H9 (cell line): ENCODE data around the gene SYS1. TPM values are rescaled to one million over a fixed set of nuclear protein-coding genes. Genes with fewer than 3 reads are reported as not detected.

Experiments
- DNase-seq: peaks from one replicate; pipeline ENCODE4 v3.0.0-alpha.2; 2017
- H2AFZ ChIP-seq: one replicate; pipeline ENCODE4 v1.6.1; 2013; ENCODE audit warnings: mild to moderate bottlenecking, low read length, control low read depth, moderate library complexity
- H2AK5ac ChIP-seq: 2 replicates; pipeline ENCODE4 v1.6.1; 2013; ENCODE audit warnings: low read length, control low read depth, mixed read lengths; ENCODE audit not compliant: insufficient read length
- H2BK120ac ChIP-seq: one replicate; pipeline ENCODE4 v1.6.1; 2013; ENCODE audit warnings: low read depth, mild to moderate bottlenecking, low read length, control low read depth, inconsistent platforms; ENCODE audit not compliant: poor library complexity, severe bottlenecking
- H2BK12ac ChIP-seq: 2 replicates; pipeline ENCODE4 v1.6.1; 2013; ENCODE audit warnings: low read length, control low read depth, mixed read lengths, low read depth; ENCODE audit not compliant: insufficient read length
- H2BK15ac ChIP-seq: 2 replicates; pipeline ENCODE4 v1.6.1; 2013; ENCODE audit warnings: low read depth, low read length, control low read depth
- H2BK20ac ChIP-seq: one replicate; pipeline ENCODE4 v1.6.1; 2013; ENCODE audit warnings: low read depth, mild to moderate bottlenecking, low read length, control low read depth, inconsistent platforms; ENCODE audit not compliant: poor library complexity, severe bottlenecking
- H2BK5ac ChIP-seq: 2 replicates; pipeline ENCODE4 v1.6.1; 2013; ENCODE audit warnings: low read length, control low read depth, mixed read lengths; ENCODE audit not compliant: insufficient read length
- H3K14ac ChIP-seq: 2 replicates; pipeline ENCODE4 v1.6.1; 2013; ENCODE audit warnings: low read length, control low read depth; ENCODE audit not compliant: insufficient read depth
- H3K18ac ChIP-seq: 2 replicates; pipeline ENCODE4 v1.6.1; 2013; ENCODE audit warnings: low read depth, mild to moderate bottlenecking, mixed read lengths, low read length, control low read depth; ENCODE audit not compliant: insufficient read length
- H3K23ac ChIP-seq: 2 replicates; pipeline ENCODE4 v1.6.1; 2013; ENCODE audit warnings: low read length, control low read depth, mixed read lengths, low read depth; ENCODE audit not compliant: insufficient read length
- H3K23me2 ChIP-seq: 2 replicates; pipeline ENCODE4 v1.6.1; 2013; ENCODE audit warnings: low read depth, mild to moderate bottlenecking, mixed read lengths, low read length, control low read depth; ENCODE audit not compliant: insufficient read length, poor library complexity, severe bottlenecking
- H3K27ac ChIP-seq: 2 replicates; pipeline ENCODE4 v1.5.1; 2013; ENCODE audit warnings: low read length, control low read depth, mixed read lengths, low read depth; ENCODE audit not compliant: insufficient read length
- H3K27me3 ChIP-seq: 2 replicates; pipeline ENCODE4 v1.6.1; 2013; ENCODE audit warnings: low read length, control low read depth, inconsistent platforms; ENCODE audit not compliant: insufficient read depth
- H3K4ac ChIP-seq: 2 replicates; pipeline ENCODE4 v1.6.1; 2013; ENCODE audit warnings: low read depth, mild to moderate bottlenecking, control low read depth, inconsistent platforms, low read length, moderate library complexity
- H3K4me1 ChIP-seq: 2 replicates; pipeline ENCODE4 v1.6.1; 2013; ENCODE audit warnings: low read length, control low read depth, inconsistent platforms; ENCODE audit not compliant: insufficient read depth
- H3K4me2 ChIP-seq: 2 replicates; pipeline ENCODE4 v1.6.1; 2013; ENCODE audit warnings: low read length, control low read depth, mixed read lengths; ENCODE audit not compliant: insufficient read length, insufficient read depth
- H3K56ac ChIP-seq: 2 replicates; pipeline ENCODE4 v1.6.1; 2013; ENCODE audit warnings: low read depth, mild to moderate bottlenecking, mixed read lengths, low read length, control low read depth; ENCODE audit not compliant: insufficient read length
- H3K79me1 ChIP-seq: 2 replicates; pipeline ENCODE4 v1.6.1; 2013; ENCODE audit warnings: low read depth, mild to moderate bottlenecking, moderate library complexity, low read length, control low read depth, inconsistent platforms; ENCODE audit not compliant: insufficient read depth, poor library complexity, severe bottlenecking
- H3K79me2 ChIP-seq: 2 replicates; pipeline ENCODE4 v1.6.1; 2013; ENCODE audit warnings: low read length, control low read depth, inconsistent platforms; ENCODE audit not compliant: insufficient read depth
- H3K9ac ChIP-seq: 2 replicates; pipeline ENCODE4 v1.6.1; 2013; ENCODE audit warnings: low read length, control low read depth, mixed read lengths; ENCODE audit not compliant: insufficient read length; ENCODE audit errors: extremely low read depth
- H3K9me3 ChIP-seq: one replicate; pipeline ENCODE4 v1.6.1; 2013; ENCODE audit warnings: low read depth, low read length, inconsistent platforms; ENCODE audit not compliant: control insufficient read depth
- H3T11ph ChIP-seq: one replicate; pipeline ENCODE4 v1.6.1; 2013; ENCODE audit warnings: mild to moderate bottlenecking, low read length, control low read depth, inconsistent platforms
- H4K20me1 ChIP-seq: one replicate; pipeline ENCODE4 v1.6.1; 2013; ENCODE audit not compliant: control insufficient read depth, insufficient read length, insufficient read depth
- H4K5ac ChIP-seq: 2 replicates; pipeline ENCODE4 v1.6.1; 2013; ENCODE audit warnings: low read depth, mild to moderate bottlenecking, mixed read lengths, low read length, control low read depth; ENCODE audit not compliant: insufficient read length
- H4K8ac ChIP-seq: replicated peaks from 2 replicates; pipeline ENCODE4 v1.6.1; 2013; ENCODE audit warnings: low read length, control low read depth, mixed read lengths, low read depth; ENCODE audit not compliant: insufficient read length
- H4K91ac ChIP-seq: 2 replicates; pipeline ENCODE4 v1.6.1; 2013; ENCODE audit warnings: low read depth, mild to moderate bottlenecking, moderate library complexity, mixed read lengths, low read length, control low read depth; ENCODE audit not compliant: insufficient read length
- H3K27ac Mint-ChIP-seq, 3 experiments: 2 replicates in 2 of 3; 3 replicates in 1 of 3; pipeline ENCODE4 v1.8.0; 2020 to 2021; ENCODE audit warnings: mixed read lengths in 3 of 3, mild to moderate bottlenecking in 1 of 3, moderate library complexity in 1 of 3
- H3K27me3 Mint-ChIP-seq: 2 replicates; pipeline ENCODE4 v1.8.0; 2021; ENCODE audit warnings: low read depth, mild to moderate bottlenecking, moderate library complexity, mixed read lengths
- H3K36me3 Mint-ChIP-seq, 3 experiments: 2 replicates in 2 of 3; 3 replicates in 1 of 3; pipeline ENCODE4 v1.8.0; 2020 to 2021; ENCODE audit warnings: low read depth in 3 of 3, mixed read lengths in 3 of 3; ENCODE audit not compliant: insufficient read depth in 1 of 3
- H3K4me1 Mint-ChIP-seq, 2 experiments: 2 replicates each; pipeline ENCODE4 v1.8.0; 2020; ENCODE audit warnings: mixed read lengths in 2 of 2
- H3K4me3 Mint-ChIP-seq, 2 experiments: 2 replicates in 1 of 2; 3 replicates in 1 of 2; pipeline ENCODE4 v1.8.0; 2020 to 2021; ENCODE audit warnings: mild to moderate bottlenecking in 2 of 2, mixed read lengths in 2 of 2, moderate library complexity in 1 of 2
- H3K9me3 Mint-ChIP-seq, 2 experiments: 2 replicates in 1 of 2; 3 replicates in 1 of 2; pipeline ENCODE4 v1.8.0; 2020; ENCODE audit warnings: mild to moderate bottlenecking in 2 of 2, mixed read lengths in 2 of 2, moderate library complexity in 1 of 2
- CTCF ChIP-seq: fragments of 200-600 bp; sonication (generic); conservative IDR thresholded peaks from 3 replicates; pipeline ENCODE4 v1.8.0; 2021; ENCODE audit warnings: antibody characterized with exemption, mild to moderate bottlenecking
- WGBS: extraction: QIAGEN DNeasy Blood & Tissue Kit; methylation state at CpG from one replicate; pipeline ENCODE4 v1.1.7; 2013; ENCODE audit warnings: missing lambda C conversion rate, low lambda C conversion rate, mixed read lengths; ENCODE audit not compliant: insufficient read length; ENCODE audit errors: extremely low coverage; 5-methylcytosine and 5-hydroxymethylcytosine counted together
- total RNA-seq: library from RNA; stranded (reverse); gene quantifications from 2 replicates; pipeline ENCODE4 v1.2.1, GENCODE V29; 2021

Gene SYS1
- total RNA-seq, 1 experiment from 2014 or later, result 21.0 TPM

DNA sequence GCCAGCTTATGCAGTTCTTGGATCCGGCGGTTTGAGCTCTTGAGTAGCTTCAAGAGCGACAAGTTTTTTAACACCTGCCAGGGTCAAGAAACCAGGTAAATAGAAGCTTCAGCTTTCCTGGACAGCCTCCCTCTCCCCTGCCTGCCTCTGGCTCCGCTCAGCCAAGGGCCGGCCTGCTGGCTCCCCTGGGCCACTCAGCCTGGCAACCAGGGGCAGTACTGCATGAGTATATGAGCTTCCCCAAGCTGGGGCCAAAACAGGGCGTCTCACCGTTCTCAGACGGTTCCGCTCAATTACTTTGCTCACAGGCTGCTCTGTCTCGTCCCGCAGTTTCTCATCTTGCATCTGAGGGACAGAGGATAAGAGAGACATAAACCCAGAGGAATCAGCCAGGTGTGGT is 14.3 kb downstream of the SYS1 start:
- Histone ChIP-seq H3K23me2 (peaks cover 11% of the 10 kb centered on the region), H3K18ac (no peak overlapping the region), H2BK15ac (no peak overlapping the region), H3K4me2 (no peak overlapping the region), H2BK20ac (no peak overlapping the region), H2BK5ac (no peak overlapping the region), H2BK120ac (no peak overlapping the region), H3K9ac (no peak overlapping the region), H4K20me1 (no peaks in the 10 kb centered on the region), H2AFZ (no peak overlapping the region), H3K9me3 (no peaks in the 10 kb centered on the region), H3K23ac (no peak overlapping the region), H3K27me3 (peaks cover 2% of the 10 kb centered on the region; the same call in 1 of the 2 replicates), H3K14ac (no peak overlapping the region), H3K79me1 (no peaks in the 10 kb centered on the region), H3K56ac (no peak overlapping the region), H3T11ph (no peak overlapping the region), H3K4ac (no peak overlapping the region), H3K4me1 (no peaks in the 10 kb centered on the region), H3K79me2 (no peaks in the 10 kb centered on the region), H4K8ac (no peak overlapping the region), H4K5ac (no peak overlapping the region), H3K27ac (no peak overlapping the region), H2AK5ac (no peak overlapping the region), H4K91ac (no peak overlapping the region), H2BK12ac (no peak overlapping the region)
- Mint-ChIP-seq H3K4me3 (no peak overlapping the region), H3K4me1 (peaks cover 17 to 24% of the 10 kb centered on the region in 2 experiments), H3K9me3 (no peaks in the 10 kb centered on the region), H3K27me3 (peaks cover 16% of the 10 kb centered on the region), H3K36me3 (no peaks in the 10 kb centered on the region; a peak in 1 of 7 replicates), H3K27ac (no peak overlapping the region)
- TF ChIP-seq CTCF, result no peak
- DNase-seq, result no peak
- no CpG with 5 or more reads among the region's 11 CpGs for WGBS
